Neural crest cell (in vitro differentiated cells): Measurements from ENCODE around the gene SLC43A1. TPM values are rescaled to one million over a fixed set of nuclear protein-coding genes. Genes with fewer than 3 reads are reported as not detected.

Experiments
- DNase-seq: peaks from one replicate; pipeline ENCODE4 v3.0.0; 2021; ENCODE audit warnings: low read depth, mixed read lengths, low spot score
- H3K27ac Mint-ChIP-seq: one replicate; pipeline ENCODE4 v1.8.0; 2021; ENCODE audit warnings: mild to moderate bottlenecking, mixed read lengths; ENCODE audit not compliant: unreplicated experiment
- H3K27me3 Mint-ChIP-seq: 2 replicates; pipeline ENCODE4 v1.8.0; 2021; ENCODE audit warnings: low read depth, mild to moderate bottlenecking, mixed read lengths
- H3K36me3 Mint-ChIP-seq: 2 replicates; pipeline ENCODE4 v1.8.0; 2021; ENCODE audit warnings: low read depth, mild to moderate bottlenecking, mixed read lengths
- H3K4me1 Mint-ChIP-seq: 2 replicates; pipeline ENCODE4 v1.8.0; 2021; ENCODE audit warnings: mixed read lengths
- H3K4me3 Mint-ChIP-seq: one replicate; pipeline ENCODE4 v1.8.0; 2021; ENCODE audit warnings: mild to moderate bottlenecking, mixed read lengths
- H3K9me3 Mint-ChIP-seq: 2 replicates; pipeline ENCODE4 v1.8.0; 2021; ENCODE audit warnings: mixed read lengths
- CTCF ChIP-seq: fragments of 200-600 bp; sonication (generic); conservative IDR thresholded peaks from 2 replicates; pipeline ENCODE4 v1.5.0; 2021; ENCODE audit warnings: antibody characterized with exemption, mild to moderate bottlenecking
- long read RNA-seq: library from polyadenylated mRNA; unstranded; transcript quantifications from one replicate; pipeline ENCODE4 v2.0.0, GENCODE V29; 2020
- total RNA-seq: library from RNA; stranded (reverse); gene quantifications from 2 replicates; pipeline ENCODE4 v1.2.1, GENCODE V29; 2021

Gene SLC43A1
- total RNA-seq: 4.5 and 4.7 TPM in 2 replicates
- long read RNA-seq, partial matches to known transcripts: 0 of 5 reads
- long read RNA-seq, other reads (novel, unspliced or antisense): 1 of 5 reads

GRCh38 chr11:57515332-57516060 lies at the start of gene SLC43A1:
Gene SLC43A1, minus strand, starts transcription at chr11:57515702. Its CDS starts 1,591 bp downstream, at chr11:57514111.
- Mint-ChIP-seq H3K4me1 (peaks cover 12% of the 10 kb centered on the region), H3K36me3 (no peaks in the 10 kb centered on the region), H3K4me3 (peak within 1 kb of the TSS; percentile 94), H3K27ac (no peak within 1 kb of the TSS), H3K27me3 (peaks cover 66% of the 10 kb centered on the region), H3K9me3 (no peaks in the 10 kb centered on the region)
- DNase-seq: peak; percentile 33
- no peak for TF ChIP-seq CTCF

- Mint-ChIP-seq H3K4me3 (peak overlapping the region; percentile 55), H3K36me3 (no peaks in the 10 kb centered on the region), H3K27me3 (no peaks in the 10 kb centered on the region), H3K27ac (no peak overlapping the region), H3K4me1 (peaks cover 31% of the 10 kb centered on the region), H3K9me3 (no peaks in the 10 kb centered on the region)
- DNase-seq: no peak
- TF ChIP-seq CTCF: no peak
Measured at GRCh38 chr11:57562596-57562995, 47.1 kb upstream of the SLC43A1 start.

- Mint-ChIP-seq H3K27me3 (no peaks in the 10 kb centered on the region), H3K4me3 (no peak overlapping the region), H3K27ac (no peak overlapping the region), H3K36me3 (peaks cover 2% of the 10 kb centered on the region), H3K4me1 (peaks cover 13% of the 10 kb centered on the region), H3K9me3 (no peaks in the 10 kb centered on the region)
- no peak for DNase-seq
- no peak for TF ChIP-seq CTCF
Measured at GRCh38 chr11:57560146-57560545, 44.6 kb upstream of the SLC43A1 start.

GRCh38 chr11:57556041-57556440 lies 40.5 kb upstream of the SLC43A1 start:
- no peak for TF ChIP-seq CTCF
- no peak overlapping the region for H3K4me3 Mint-ChIP-seq
- H3K36me3 Mint-ChIP-seq: peaks cover 3% of the 10 kb centered on the region
- H3K4me1 Mint-ChIP-seq: no peaks in the 10 kb centered on the region
- H3K27me3 Mint-ChIP-seq: no peaks in the 10 kb centered on the region
- no peaks in the 10 kb centered on the region for H3K9me3 Mint-ChIP-seq
- no peak for DNase-seq
- no peak overlapping the region for H3K27ac Mint-ChIP-seq

GRCh38 chr11:57555393-57555792 lies 39.9 kb upstream of the SLC43A1 start:
- H3K36me3 Mint-ChIP-seq: peaks cover 3% of the 10 kb centered on the region
- DNase-seq: no peak
- no peaks in the 10 kb centered on the region for H3K4me1 Mint-ChIP-seq
- H3K27ac Mint-ChIP-seq: no peak overlapping the region
- H3K9me3 Mint-ChIP-seq: no peaks in the 10 kb centered on the region
- no peak for TF ChIP-seq CTCF
- H3K27me3 Mint-ChIP-seq: no peaks in the 10 kb centered on the region
- H3K4me3 Mint-ChIP-seq: no peak overlapping the region
